ENCODE results near the gene ITGA8.
"Not testable (repeated sequence)": the region's sequence is repeated elsewhere in the genome, so short reads cannot be mapped to it uniquely, and the experiment has no call there.

The ITGA8 gene

DNA sequence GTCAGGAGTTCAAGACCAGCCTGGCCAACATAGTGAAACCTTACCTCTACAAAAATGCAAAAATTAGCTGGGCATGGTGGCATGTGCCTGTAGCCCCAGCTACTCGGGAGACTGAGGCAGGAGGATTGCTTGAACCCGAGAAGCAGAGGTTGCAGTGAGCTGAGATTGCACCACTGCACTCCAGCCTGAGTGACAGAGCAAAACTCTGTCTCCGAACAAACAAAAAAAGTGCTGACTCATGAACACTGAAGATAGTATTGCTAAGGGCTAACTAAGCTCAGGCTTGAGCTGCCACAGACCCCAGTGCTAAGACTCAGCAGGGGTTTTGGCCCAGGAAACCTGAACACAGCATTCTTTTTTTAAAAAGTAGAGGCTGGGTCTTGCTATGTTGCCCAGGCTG is 162.6 kb downstream of the ITGA8 start:
- not testable (repeated sequence) for DNase-seq (ENCODE audit: low read depth)

GRCh38 chr10:15550950-15551349 is 168.8 kb downstream of the ITGA8 start:
- DNase-seq (ENCODE audit: low read depth), result no peak

- DNase-seq (ENCODE audit: low read depth), result no peak
These were observed 171.4 kb downstream of the ITGA8 start for GRCh38 chr10:15548331-15548730.

- DNase-seq (ENCODE audit: low read depth), result no peak
These were observed 173.1 kb downstream of the ITGA8 start for GRCh38 chr10:15546606-15547005.

DNA sequence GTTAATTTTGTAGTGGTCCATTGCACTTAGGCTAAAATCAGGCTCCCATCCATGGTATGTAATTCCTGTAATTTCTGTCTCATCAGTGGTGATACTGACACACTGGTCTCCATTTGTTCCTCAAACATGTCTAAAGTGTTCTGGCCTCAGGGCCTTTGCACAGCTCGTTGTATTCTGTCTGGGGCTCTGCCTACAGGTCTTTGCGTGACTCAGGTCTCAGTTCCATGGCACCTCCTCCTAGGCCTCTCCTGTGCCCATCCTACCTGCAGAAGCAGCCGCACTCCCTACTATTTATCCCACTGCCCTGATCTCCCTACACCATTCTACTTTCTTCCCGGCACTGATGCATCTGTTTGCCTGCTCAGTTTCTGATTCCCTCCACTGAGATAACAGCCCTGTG is 173.8 kb downstream of the ITGA8 start:
- no peak for DNase-seq (ENCODE audit: low read depth)

DNA sequence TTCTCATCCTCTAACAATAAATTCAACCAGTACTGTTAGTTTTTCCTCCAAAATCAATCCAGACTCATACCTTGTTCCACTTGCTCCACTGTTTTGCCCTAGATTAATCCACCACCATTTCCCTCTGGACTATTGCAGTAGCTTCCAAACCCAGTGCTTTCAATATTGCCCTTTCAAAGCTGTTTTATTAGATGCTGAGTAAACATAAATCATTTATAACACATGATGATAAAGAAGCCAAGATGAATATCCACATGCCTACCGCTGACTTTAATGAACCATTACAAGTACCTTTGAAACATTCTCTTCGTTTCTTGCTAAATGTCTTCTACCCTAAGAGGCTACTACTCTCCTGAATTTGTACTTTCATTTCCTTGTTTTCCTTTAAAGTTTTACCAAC is 174.5 kb downstream of the ITGA8 start:
- no peak for DNase-seq (ENCODE audit: low read depth)

DNA sequence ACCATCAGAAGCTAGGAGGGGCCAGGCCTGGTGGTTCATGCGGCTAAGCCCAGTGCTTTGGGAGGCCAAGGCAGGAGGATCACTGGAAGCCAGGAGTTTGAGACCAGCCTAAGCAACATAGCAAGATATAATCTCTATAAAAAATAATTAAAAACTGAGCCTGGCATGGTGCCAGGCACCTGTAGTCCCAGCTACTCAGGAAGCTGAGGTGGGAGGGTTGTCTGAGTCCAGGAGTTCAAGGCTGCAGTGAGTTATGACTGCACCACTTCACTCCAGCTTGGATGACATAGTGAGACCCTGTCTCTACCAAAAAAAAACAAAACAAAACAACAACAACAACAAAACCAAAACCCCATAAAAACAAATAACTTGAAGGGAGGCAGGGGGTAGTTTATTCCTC is 175.7 kb downstream of the ITGA8 start:
- DNase-seq (ENCODE audit: low read depth), result no peak

DNA sequence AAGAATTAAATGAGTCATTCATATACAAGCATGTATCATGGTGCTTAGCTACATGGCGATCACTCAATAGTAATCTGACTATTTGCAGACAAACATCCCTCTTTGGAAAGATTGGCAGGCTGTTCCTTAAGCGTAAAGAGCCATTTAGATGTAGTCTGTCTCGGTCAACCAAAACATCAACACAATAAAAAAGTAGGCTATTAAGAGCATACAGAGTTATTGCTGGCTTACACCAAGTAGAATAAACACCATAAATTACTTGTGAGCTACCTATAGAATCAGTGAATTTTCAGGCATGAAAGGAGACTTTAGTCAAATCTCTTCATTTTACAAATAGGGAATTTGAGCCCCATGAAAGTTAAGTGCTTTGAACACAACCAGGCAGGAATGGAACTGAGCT is 176.9 kb downstream of the ITGA8 start:
- DNase-seq (ENCODE audit: low read depth), result no peak

- DNase-seq (ENCODE audit: low read depth), result no peak
These were observed 178.3 kb downstream of the ITGA8 start for GRCh38 chr10:15541376-15541775.

GRCh38 chr10:15540727-15541126 is 179.0 kb downstream of the ITGA8 start:
- DNase-seq (ENCODE audit: low read depth), result no peak

DNA sequence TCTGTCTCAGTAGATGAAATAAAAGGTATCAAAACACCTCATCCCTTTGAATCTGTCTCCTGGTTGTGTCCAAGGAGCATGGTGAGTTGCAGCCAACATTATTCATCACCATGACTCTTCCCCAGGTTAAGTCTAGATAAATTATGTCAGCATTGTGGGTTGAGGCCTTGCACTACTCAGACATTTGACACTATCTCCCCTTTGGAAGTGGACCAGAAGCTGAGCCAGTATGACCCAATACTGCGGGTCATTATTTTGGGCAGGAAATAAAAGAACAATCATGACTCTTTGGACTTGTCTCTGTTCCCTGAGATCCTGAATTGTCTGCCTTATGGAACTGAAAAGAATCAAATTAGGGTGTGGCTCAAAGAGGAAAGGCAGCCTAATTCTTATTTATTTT is 180.5 kb downstream of the ITGA8 start:
- DNase-seq (ENCODE audit: low read depth), result no peak

DNA sequence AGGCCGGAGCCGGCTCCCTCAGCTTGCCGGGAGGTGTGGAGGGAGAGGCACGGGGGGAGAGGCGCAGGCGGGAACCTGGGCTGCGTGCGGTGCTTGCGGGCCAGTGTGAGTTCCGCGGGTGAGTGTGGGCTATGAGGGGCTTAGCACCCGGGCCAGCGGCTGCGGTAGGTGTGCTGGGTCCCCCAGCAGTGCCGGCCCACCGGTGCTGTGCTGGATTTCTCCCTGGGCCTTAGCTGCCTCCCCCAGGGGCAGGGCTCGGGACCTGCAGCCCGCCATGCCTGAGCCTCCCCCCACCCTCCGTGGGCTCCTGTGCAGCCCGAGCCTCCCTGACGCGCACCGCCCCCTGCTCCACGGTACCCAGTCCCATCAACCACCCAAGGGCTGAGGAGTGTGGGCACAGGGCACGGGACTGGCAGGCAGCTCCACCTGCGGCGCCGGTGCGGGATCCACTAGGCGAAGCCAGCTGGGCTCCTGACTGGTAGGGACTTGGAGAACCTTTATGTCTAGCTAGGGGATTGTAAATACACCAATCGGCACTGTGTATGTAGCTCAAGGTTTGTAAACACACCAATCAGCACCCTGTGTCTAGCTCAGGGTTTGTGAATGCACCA is 184.7 kb downstream of the ITGA8 start:
- DNase-seq (ENCODE audit: low read depth), result not testable (repeated sequence)

- DNase-seq (ENCODE audit: low read depth), result no peak
These were observed 187.6 kb downstream of the ITGA8 start for GRCh38 chr10:15531927-15532722.

- no peak for DNase-seq (ENCODE audit: low read depth)
These were observed 190.9 kb downstream of the ITGA8 start for GRCh38 chr10:15528859-15529239.

DNA sequence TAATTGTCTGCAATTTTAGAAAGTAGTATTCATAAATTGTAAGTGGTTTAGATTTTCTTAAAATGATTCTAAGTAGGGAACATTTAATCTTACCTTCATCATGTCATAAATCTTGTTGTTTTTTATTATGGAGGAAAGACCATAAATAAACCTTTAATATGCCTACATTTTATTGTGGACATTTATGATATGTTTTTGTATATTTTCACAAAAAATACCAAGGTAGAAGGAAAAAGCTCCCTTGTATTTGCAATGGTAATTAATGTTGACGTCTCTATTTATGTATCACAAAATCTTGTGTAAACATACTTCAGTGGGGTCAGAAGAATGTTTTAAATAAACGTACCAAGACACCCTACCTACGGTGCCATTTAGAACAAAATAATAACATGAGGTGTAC is 193.0 kb downstream of the ITGA8 start:
- no peak for DNase-seq (ENCODE audit: low read depth)

GRCh38 chr10:15521328-15521903 is 198.3 kb downstream of the ITGA8 start:
- DNase-seq (ENCODE audit: low read depth), result no peak

- no peak for DNase-seq (ENCODE audit: low read depth)
These were observed 201.5 kb downstream of the ITGA8 start for GRCh38 chr10:15518250-15518649.

DNA sequence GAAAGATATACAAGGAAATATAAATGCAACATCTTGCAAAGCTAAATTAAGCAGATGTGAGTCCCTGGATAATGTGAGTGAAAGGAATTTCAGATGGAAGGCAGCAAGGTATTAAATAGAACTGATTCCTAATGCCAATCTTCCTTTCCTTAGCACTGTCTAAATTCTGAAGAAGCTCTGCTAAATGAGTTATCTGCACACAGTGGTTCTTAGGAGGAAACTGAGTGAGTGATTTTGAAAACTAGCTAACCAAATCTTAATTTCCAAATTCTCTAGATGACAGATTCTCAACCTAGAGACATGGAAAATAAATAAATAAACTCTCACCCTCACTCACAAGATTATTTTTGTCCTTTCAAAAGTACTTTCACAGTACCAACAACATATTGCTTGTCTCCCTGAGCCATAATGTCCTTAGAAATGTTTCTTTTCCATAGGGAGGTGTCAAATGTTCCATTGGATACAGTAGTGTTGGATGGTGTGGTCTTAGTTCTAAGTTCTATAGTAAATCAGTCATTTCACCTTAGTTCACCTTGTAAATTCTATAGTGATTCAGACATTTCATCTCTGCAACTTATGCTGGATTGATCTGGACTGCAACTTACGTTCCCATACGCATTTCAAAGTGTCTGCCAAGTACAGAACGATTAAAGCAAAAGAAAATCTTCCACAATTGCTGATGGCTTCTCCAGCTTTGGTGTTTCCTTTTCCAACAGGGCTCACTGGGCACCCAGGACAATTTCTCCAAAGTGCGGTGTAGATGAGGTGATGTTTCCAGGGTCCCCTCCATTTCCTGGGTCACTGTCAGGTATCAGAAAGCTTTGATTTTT is 203.3 kb downstream of the ITGA8 start:
- no peak for DNase-seq (ENCODE audit: low read depth)

DNA sequence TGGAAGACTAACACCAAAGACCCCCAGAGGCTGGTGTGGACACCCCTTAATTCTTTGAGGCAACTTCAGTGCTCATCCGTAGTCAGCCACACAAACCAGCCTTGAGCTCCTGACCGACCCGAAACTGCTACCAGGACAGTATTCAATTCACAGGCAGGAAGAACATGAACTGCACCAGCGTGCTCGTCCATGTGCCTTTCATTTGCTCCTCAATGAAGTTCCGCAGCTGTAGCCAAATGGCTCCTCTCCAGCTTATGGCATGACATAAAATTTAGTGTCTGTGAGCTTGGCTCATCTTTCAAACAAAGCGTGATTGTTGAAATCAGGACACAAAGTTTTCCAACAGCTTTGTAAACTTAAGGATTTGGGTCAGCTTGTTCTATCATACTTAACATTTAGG is 204.5 kb downstream of the ITGA8 start:
- no peak for DNase-seq (ENCODE audit: low read depth)

- DNase-seq (ENCODE audit: low read depth), result no peak
These were observed 208.8 kb downstream of the ITGA8 start for GRCh38 chr10:15510963-15511362.

GRCh38 chr10:15505329-15505728 is 214.4 kb downstream of the ITGA8 start:
- no peak for DNase-seq (ENCODE audit: low read depth)

- no peak for DNase-seq (ENCODE audit: low read depth)
These were observed 215.5 kb downstream of the ITGA8 start for GRCh38 chr10:15504101-15504840.
